ENCODE data around the gene KIR2DL4. TPM values are rescaled to one million over a fixed set of nuclear protein-coding genes. Genes with fewer than 3 reads are reported as not detected.

Gene KIR2DL4
- total RNA-seq, 1 donor: not detected

GRCh38 chr19:54790711-54791110, 12.7 kb upstream of the KIR2DL4 start:
- no peak for DNase-seq (ENCODE audit: low read depth)
- H3K4me3 ChIP-seq (ENCODE audit: low read depth, low read length): no peak overlapping the region
- TF ChIP-seq CTCF (IDR thresholded peaks at IDR 0.05; ENCODE audit: insufficient read depth, low read length): no peak

- H3K4me3 ChIP-seq (ENCODE audit: low read depth, low read length): no peak overlapping the region
- no peak for TF ChIP-seq CTCF (IDR thresholded peaks at IDR 0.05; ENCODE audit: insufficient read depth, low read length)
- DNase-seq (ENCODE audit: low read depth): no peak
These were observed 11.9 kb upstream of the KIR2DL4 start for GRCh38 chr19:54791476-54791875.

GRCh38 chr19:54792814-54793213, 10.6 kb upstream of the KIR2DL4 start:
- H3K4me3 ChIP-seq (ENCODE audit: low read depth, low read length): no peak overlapping the region
- no peak for DNase-seq (ENCODE audit: low read depth)
- no peak for TF ChIP-seq CTCF (IDR thresholded peaks at IDR 0.05; ENCODE audit: insufficient read depth, low read length)

GRCh38 chr19:54795758-54796157, 7.7 kb upstream of the KIR2DL4 start:
- no peak for DNase-seq (ENCODE audit: low read depth)
- no peak for TF ChIP-seq CTCF (IDR thresholded peaks at IDR 0.05; ENCODE audit: insufficient read depth, low read length)
- H3K4me3 ChIP-seq (ENCODE audit: low read depth, low read length): no peak overlapping the region

GRCh38 chr19:54804101-54804500, 691 bp downstream of the KIR2DL4 start:
- no peak for DNase-seq (ENCODE audit: low read depth)
- no peak for TF ChIP-seq CTCF (IDR thresholded peaks at IDR 0.05; ENCODE audit: insufficient read depth, low read length)
- no peak overlapping the region for H3K4me3 ChIP-seq (ENCODE audit: low read depth, low read length)

DNA sequence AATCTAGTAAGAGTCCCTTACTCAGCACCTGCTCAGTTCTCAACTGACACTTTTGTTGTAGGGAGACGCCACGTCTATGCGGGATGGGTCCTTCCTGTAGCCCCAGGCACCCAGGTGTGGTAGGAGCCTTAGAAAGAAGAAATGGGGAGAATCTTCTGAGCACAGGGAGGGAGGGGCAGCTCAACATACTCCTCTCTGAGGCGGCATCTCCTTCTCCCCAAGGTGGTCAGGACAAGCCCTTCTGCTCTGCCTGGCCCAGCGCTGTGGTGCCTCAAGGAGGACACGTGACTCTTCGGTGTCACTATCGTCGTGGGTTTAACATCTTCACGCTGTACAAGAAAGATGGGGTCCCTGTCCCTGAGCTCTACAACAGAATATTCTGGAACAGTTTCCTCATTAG, 1.2 kb downstream of the KIR2DL4 start:
- TF ChIP-seq CTCF (IDR thresholded peaks at IDR 0.05; ENCODE audit: insufficient read depth, low read length): no peak
- no peak overlapping the region for H3K4me3 ChIP-seq (ENCODE audit: low read depth, low read length)
- DNase-seq (ENCODE audit: low read depth): no peak

Data from fibroblast of the aortic adventitia (primary cell).